GM12872 (cell line): ENCODE results near the gene SLF2.

ENCODE experiments used
- CTCF ChIP-seq: IDR thresholded peaks from 3 replicates; pipeline ENCODE4 v1.5.1; 2011; ENCODE audit warnings: low read depth, mild to moderate bottlenecking, low read length, moderate library complexity; ENCODE audit not compliant: insufficient read depth

SLF2 gene

GRCh38 chr10:100996678-100997359 lies 84.1 kb downstream of the SLF2 start:
- no peak for TF ChIP-seq CTCF

- TF ChIP-seq CTCF: peak; percentile 90
Measured at GRCh38 chr10:100997360-100998182, 84.8 kb downstream of the SLF2 start.

DNA sequence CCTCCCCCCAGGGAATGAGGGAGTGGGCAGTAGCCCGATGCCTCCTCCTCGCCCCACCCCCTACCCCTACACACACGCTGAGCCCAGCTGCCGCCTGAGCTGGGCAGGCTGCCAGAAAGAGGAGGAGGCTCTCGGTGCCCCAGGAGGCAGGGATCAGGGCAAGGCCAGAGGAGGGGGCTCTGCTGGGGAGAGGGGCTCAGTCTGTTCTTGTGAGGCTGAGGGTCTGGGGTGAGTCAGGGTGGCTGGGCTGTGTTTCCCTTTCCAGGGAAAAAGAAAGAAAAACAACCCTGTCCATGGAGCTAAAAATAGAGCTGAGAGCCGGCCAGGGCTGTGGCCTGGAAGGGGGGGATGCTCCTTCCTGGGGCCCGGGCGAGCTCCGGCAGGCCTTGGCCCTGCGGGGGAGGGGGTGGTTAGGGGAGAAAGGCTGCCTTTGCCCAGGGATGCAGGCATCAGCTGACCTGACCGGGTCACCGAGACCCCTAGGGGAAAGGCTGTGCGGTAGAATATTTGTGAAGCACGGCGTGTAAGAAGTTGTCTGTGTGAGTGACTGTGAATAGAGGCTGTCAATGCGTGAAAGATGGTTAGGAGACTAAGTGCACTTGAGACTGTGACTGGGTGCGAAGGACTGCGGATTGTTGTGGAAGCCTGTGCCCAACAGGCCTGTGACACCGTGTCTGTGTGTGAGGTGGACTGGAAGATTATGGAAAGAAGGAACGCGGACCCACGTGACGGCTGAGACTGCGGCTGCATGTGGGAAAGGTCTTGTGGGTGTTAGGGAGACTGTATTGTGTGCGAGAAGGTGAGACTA lies 85.6 kb downstream of the SLF2 start:
- TF ChIP-seq CTCF: no peak

DNA sequence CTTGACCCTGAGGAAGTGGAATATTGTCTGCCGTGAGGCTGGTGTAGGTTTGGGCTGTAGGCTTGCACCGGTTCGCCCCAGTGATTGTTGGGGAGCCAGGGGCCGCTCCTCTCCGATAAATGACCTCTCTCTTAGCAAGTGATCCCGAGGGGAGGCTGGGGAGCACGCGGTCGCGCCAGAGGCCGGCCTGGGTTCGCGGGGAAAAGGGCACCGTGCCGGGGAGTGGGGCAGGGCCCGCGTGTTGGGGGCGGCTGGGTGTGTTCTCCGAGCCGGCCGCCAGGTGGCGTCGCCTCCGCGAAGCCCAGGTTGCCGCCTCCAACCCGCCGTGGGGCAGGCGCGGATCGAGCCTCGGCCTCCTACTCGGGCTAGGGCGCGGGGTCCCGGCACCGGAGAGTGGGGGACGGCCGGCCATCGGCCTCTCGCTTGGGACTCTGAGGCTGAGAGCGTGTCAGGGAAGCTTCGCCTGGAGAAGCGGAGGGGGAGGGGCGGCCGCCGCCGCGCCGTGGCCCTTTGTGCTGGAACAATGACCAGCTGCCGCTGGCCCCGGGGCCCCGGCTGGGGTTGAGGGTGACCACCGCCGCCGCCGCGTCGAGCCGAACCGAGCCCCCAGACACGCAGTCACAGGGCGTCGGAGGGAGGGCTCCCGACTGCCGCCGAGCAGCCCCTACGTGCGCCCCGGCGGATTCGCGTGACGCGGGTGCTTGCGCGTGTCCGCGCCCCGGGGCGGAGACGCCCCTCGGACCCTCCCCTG lies 86.4 kb downstream of the SLF2 start:
- peak; percentile 81 for TF ChIP-seq CTCF

GRCh38 chr10:100999742-101000126 lies 87.0 kb downstream of the SLF2 start, which contains the start of gene LZTS2:
Gene LZTS2 (plus strand): TSS chr10:100999808. CDS start chr10:101002539, 2,731 bp downstream.
- TF ChIP-seq CTCF: no peak

DNA sequence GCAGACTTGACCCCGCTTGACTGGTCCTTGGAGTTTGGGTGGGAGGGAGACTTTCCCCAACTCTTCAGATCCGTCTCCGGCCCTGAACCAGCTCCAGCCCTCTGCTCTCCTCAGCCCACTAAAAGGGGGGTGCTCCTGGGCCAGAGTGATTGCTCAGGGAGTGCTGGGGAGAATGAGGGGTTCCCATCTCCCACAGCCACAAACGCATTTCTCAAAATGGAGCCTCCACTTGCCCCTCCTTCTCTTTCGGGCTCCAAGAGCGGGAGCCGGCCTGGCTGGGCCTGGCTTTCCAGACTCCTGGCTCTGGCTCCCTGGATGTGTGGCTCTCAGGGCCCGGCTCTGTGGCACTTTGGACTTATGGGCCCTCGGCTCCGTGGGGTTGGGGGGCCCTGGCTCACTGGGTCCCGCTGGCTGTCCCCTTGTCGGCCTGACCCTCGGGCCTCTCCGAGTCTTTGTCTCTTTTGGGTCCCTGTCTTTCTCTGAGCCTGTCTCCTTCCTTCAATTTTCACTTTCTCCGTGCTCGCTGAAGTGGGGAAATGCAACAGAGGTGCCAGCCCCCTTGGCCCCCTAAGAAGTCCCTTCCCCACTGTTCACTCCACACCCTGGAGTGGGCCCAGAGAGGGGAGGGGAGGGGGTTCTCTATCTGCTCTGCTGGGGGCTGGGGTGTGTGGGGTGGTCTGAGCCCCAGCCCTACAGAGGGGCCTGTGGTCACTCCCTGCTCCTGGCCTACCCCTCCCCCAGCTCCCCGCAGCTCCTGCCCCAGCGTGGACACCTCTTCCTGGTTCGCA lies 87.6 kb downstream of the SLF2 start:
- TF ChIP-seq CTCF: no peak
